Smooth muscle cell (in vitro differentiated cells): ENCODE data around the gene GPR31. TPM values are rescaled to one million over a fixed set of nuclear protein-coding genes. Genes with fewer than 3 reads are reported as not detected.

Experiments
- DNase-seq: peaks from one replicate; lab custom pipeline; 2025; ENCODE audit not compliant: unreplicated experiment; lab: John Stamatoyannopoulos, UW
- H2AFZ ChIP-seq: fragments of 200-600 bp; sonication (generic); 2 replicates; pipeline ENCODE4 v1.6.0; 2016; ENCODE audit warnings: antibody characterized with exemption, low read depth, mild to moderate bottlenecking
- H3F3A ChIP-seq: fragments of 200-600 bp; sonication (generic); 2 replicates; pipeline ENCODE4 v1.6.0; 2017; ENCODE audit warnings: antibody characterized with exemption, low read depth
- H3K27ac ChIP-seq: fragments of 200-600 bp; sonication (generic); 2 replicates; pipeline ENCODE4 v1.5.1; 2016; ENCODE audit warnings: low read depth, mild to moderate bottlenecking
- H3K27me3 ChIP-seq: fragments of 200-600 bp; sonication (generic); 2 replicates; pipeline ENCODE4 v1.6.1; 2016; ENCODE audit warnings: low read depth, mild to moderate bottlenecking
- H3K36me3 ChIP-seq: fragments of 200-600 bp; sonication (generic); 2 replicates; pipeline ENCODE4 v1.5.1; 2016; ENCODE audit warnings: low read depth
- H3K4me1 ChIP-seq: fragments of 200-600 bp; sonication (generic); 2 replicates; pipeline ENCODE4 v1.5.1; 2016; ENCODE audit warnings: low read depth
- H3K4me2 ChIP-seq: fragments of 200-600 bp; sonication (generic); 2 replicates; pipeline ENCODE4 v1.6.0; 2016; ENCODE audit warnings: mild to moderate bottlenecking
- H3K4me3 ChIP-seq: fragments of 200-600 bp; sonication (generic); 2 replicates; pipeline ENCODE4 v1.5.1; 2016; ENCODE audit warnings: mild to moderate bottlenecking
- H3K79me2 ChIP-seq: fragments of 200-600 bp; sonication (generic); 2 replicates; pipeline ENCODE4 v1.6.0; 2016; ENCODE audit warnings: low read depth, mild to moderate bottlenecking
- H3K9ac ChIP-seq: fragments of 200-600 bp; sonication (generic); 2 replicates; pipeline ENCODE4 v1.6.0; 2016; ENCODE audit warnings: low read depth
- H3K9me3 ChIP-seq: fragments of 200-600 bp; sonication (generic); replicated peaks from 2 replicates; pipeline ENCODE4 v1.5.1; 2016; ENCODE audit warnings: low read depth
- H4K20me1 ChIP-seq: fragments of 200-600 bp; sonication (generic); 2 replicates; pipeline ENCODE4 v1.6.0; 2016; ENCODE audit warnings: low read depth
- WGBS: methylation state at CpG from one replicate; pipeline ENCODE4 v1.1.7; 2016; ENCODE audit warnings: low lambda C conversion rate; 5-methylcytosine and 5-hydroxymethylcytosine counted together
- polyA plus RNA-seq: library from polyadenylated mRNA; unstranded; fragments of >200 nt; fragmentation: Nextera tagmentation; extraction: Ambion mirVana; gene quantifications from 2 replicates; pipeline ENCODE4 v1.2.1, GENCODE V29; 2016
- total RNA-seq: library from RNA; depleted of rRNA; stranded (reverse); fragments of >200 nt; gene quantifications from 2 replicates; pipeline ENCODE4 v1.2.3, GENCODE V29; 2014
- TF ChIP-seq, protein P1 (sequence below): fragments of 200-600 bp; sonication (generic); IDR thresholded peaks from 2 replicates; pipeline ENCODE4 v1.5.1; 2017; ENCODE audit warnings: borderline replicate concordance, mild to moderate bottlenecking, antibody characterized with exemption; ENCODE audit not compliant: insufficient read depth, poor library complexity, severe bottlenecking

The GPR31 gene
- total and polyA plus RNA-seq, 2 experiments from 2014 or later, result not detected

DNA sequence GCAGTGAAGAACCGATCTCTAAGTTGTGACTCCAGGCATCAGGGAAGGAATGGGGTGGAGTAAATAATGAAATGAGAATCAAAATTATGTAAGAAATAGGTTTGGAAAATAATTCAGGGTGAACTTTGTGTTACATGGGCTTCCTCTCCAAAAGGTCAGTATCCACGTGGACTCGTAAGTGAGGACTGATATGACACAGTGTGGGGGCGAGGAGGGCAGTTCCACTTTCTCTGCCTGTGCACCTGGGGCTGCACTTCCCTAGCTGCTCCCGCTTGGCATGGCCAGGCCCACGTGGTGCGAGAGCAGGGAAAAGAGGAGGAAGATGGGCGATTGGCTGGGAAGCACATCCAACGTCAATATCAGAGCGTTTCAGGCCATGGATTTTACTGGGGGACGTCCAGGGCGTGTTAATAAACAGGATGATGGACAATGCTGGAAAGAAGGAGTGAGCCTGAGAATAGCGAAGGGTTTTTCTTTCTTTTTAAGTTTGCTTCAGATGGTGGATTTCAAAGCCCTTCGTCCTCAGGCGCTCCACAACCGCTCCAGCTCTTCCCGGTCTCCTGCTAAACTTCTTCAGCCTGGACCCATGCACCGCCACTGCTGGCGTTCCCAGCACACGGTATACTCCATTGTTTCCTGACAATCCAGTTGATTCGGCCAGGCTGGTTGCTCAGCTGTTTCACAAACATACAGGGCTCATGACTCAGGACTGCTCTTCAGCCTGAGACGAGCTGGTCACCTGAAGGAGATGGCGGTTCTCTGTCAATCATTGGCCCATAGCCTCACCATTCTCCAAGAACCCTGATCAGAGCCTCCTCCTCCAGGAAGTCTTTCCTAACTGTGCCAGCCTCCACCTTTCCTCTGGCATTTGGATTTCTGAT, 23.1 kb downstream of the GPR31 start:
- no peaks in the 10 kb centered on the region for H3K9me3 ChIP-seq
- no peak overlapping the region for H3K4me3 ChIP-seq
- no peaks in the 10 kb centered on the region for H3K36me3 ChIP-seq
- 91% methylated on average over 23 of the region's 23 CpGs for WGBS
- H3K4me2 ChIP-seq, result no peak overlapping the region
- H3K4me1 ChIP-seq, result no peaks in the 10 kb centered on the region
- no peak overlapping the region for H3K9ac ChIP-seq
- no peak overlapping the region for H3K27ac ChIP-seq
- no peak overlapping the region for H2AFZ ChIP-seq
- TF ChIP-seq, protein P1, sequence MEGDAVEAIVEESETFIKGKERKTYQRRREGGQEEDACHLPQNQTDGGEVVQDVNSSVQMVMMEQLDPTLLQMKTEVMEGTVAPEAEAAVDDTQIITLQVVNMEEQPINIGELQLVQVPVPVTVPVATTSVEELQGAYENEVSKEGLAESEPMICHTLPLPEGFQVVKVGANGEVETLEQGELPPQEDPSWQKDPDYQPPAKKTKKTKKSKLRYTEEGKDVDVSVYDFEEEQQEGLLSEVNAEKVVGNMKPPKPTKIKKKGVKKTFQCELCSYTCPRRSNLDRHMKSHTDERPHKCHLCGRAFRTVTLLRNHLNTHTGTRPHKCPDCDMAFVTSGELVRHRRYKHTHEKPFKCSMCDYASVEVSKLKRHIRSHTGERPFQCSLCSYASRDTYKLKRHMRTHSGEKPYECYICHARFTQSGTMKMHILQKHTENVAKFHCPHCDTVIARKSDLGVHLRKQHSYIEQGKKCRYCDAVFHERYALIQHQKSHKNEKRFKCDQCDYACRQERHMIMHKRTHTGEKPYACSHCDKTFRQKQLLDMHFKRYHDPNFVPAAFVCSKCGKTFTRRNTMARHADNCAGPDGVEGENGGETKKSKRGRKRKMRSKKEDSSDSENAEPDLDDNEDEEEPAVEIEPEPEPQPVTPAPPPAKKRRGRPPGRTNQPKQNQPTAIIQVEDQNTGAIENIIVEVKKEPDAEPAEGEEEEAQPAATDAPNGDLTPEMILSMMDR, result no peak
- H3K27me3 ChIP-seq, result no peaks in the 10 kb centered on the region
- H3K79me2 ChIP-seq, result no peaks in the 10 kb centered on the region
- no peak for DNase-seq
- H4K20me1 ChIP-seq, result no peaks in the 10 kb centered on the region
- H3F3A ChIP-seq, result no peaks in the 10 kb centered on the region

DNA sequence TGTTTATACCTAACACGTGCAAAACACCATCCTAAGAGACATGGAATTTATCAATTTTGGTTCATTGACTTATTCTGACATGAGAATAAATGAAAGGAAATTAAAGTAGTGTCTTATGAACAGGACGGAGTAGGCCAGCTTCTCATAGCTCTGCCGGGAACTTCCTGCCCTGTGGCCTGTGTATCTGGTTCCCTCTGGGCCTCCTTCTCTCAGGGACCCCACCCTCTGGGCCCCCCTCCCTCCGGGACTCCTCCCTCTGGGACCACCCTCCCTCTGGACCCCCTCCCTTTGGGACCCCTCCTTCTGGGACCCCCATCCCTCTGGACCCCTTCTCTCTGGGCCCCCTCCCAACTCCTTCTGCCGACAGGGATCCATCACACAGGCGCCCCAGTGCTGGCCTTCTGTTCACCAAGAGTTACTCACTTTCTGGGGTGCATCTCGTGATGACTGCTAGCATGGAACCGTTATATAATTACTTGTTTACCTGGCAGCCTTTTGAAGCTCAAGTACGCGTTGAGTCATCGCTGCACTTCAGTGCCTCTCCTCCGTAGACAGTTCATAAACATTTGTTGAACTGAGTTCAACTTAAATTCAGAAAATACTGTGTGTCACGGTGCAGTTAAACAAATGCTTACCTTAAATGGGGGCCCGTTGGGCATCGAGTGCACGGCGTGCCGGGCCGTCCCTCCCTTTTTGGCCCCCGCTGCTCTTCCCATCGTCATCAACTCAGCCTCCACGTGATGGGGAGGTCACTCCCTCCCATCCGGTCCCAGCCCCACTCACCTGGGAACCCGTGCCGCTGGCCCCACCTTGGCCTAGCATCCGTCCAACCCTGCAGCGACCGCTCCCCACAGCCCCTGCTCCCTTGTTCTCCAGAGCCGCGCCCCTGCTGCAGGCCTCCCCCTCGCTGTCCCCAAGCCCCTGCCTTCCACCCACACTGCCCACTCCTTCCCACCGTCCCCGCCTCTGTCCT, 26.8 kb downstream of the GPR31 start:
- no peaks in the 10 kb centered on the region for H3K4me1 ChIP-seq
- no peak overlapping the region for H3K4me3 ChIP-seq
- no peak overlapping the region for H3K9ac ChIP-seq
- H3K4me2 ChIP-seq, result no peak overlapping the region
- H3K9me3 ChIP-seq, result no peaks in the 10 kb centered on the region
- no peak for DNase-seq
- no peaks in the 10 kb centered on the region for H3K79me2 ChIP-seq
- no peak overlapping the region for H3K27ac ChIP-seq
- H2AFZ ChIP-seq, result no peak overlapping the region
- H3F3A ChIP-seq, result no peaks in the 10 kb centered on the region
- WGBS, result 89% methylated on average over 29 of the region's 33 CpGs
- H4K20me1 ChIP-seq, result no peaks in the 10 kb centered on the region
- no peaks in the 10 kb centered on the region for H3K27me3 ChIP-seq
- TF ChIP-seq, protein P1, result no peak
- no peaks in the 10 kb centered on the region for H3K36me3 ChIP-seq

DNA sequence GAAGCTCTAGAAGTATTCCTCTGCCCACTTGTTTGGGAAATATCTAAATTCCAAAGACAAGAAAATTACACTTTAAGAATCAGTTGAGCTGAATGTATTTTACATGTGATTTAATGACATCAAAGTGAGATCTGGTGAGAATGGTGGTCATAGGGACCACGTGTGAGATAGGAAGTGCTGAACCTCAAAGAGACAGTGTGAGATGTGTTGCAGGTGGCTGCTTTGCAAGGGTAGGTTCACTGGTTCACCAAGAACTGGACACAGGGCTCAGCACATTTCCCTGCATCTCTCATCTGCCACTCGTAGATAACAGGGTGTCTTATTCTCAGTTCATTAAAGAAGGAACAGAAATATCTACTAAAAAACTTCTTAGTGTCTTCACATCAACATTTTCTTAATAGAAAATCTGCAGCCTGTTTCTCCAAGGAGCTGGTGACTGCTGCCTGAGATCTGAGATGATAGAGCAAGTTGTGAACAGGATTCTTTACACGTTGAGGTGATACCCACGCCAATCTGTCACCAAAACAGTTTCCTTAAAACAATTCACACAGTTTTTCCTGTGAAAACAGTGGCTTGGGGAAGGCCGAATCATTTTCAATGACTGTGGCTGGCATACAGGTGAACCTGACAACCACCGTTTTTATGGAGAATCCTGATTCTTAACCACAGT, 27.6 kb downstream of the GPR31 start:
- Histone ChIP-seq H3K4me1 (no peaks in the 10 kb centered on the region), H3K4me3 (no peak overlapping the region), H3K36me3 (no peaks in the 10 kb centered on the region), H3K79me2 (no peaks in the 10 kb centered on the region), H3K27ac (no peak overlapping the region), H3K9ac (no peak overlapping the region), H4K20me1 (no peaks in the 10 kb centered on the region), H3K27me3 (no peaks in the 10 kb centered on the region), H2AFZ (no peak overlapping the region), H3F3A (no peaks in the 10 kb centered on the region), H3K4me2 (no peak overlapping the region), H3K9me3 (no peaks in the 10 kb centered on the region)
- TF ChIP-seq, protein P1, result no peak
- no peak for DNase-seq
- WGBS, result 89% methylated on average over 6 of the region's 6 CpGs
